ENCODE measurements around the gene NPTX1. TPM values are rescaled to one million over a fixed set of nuclear protein-coding genes. Genes with fewer than 3 reads are reported as not detected.

Gene NPTX1
- total and polyA plus RNA-seq, 2 donors (not counting 1 experiment from before 2014, with no cell fraction given), result 0.07 to 0.57 TPM

DNA sequence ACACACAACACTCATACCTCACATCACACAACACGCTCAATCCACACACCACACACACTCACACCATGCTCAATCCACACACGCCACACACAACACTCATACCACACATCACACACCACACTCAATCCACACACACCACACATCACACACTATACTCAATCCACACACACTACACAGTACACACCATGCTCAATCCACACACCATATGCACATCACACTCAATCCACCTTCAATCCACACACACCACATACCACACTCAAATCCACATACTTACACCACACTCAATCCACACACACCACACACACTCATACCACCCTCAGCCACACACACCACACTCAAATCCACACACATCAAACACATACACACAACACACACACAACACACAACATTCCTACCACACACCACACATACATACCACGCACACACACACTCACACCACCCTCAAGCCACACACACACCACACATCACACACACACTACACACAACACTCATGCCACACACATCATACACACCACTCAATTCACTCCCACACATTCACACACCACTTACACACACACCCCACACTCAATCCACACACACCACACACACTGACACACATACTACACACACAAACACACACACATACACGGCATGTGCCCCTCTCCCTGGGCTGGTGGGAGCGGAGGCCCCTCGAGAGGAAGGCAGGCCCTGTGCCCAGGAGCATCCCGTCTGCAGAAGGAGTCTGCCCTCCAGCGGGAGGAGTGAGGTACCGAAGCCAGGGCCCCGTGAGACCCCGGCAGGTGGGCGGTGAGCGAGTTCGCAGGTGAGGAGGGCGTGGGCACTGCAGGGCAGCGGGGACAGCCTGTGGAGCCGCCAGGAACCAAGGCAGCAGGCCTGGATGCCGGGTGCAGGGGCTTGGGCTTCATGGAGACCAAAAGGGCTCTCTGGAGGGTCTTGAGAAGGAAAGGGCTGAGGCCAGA is 35.1 kb upstream of the NPTX1 start:
- Mint-ChIP-seq H3K27me3 (peaks cover 11% of the 10 kb centered on the region), H3K9me3 (ENCODE audit: insufficient read depth) (no peaks in the 10 kb centered on the region), H3K27ac (no peak overlapping the region), H3K4me3 (no peak overlapping the region), H3K4me1 (no peaks in the 10 kb centered on the region)
- Histone ChIP-seq H2AFZ (ENCODE audit: insufficient read depth, low read depth, low read length, poor library complexity, severe bottlenecking) (no peak overlapping the region), H3K4me1 (ENCODE audit: control insufficient read depth in 2 of 2, insufficient read depth in 2 of 2, low read length in 2 of 2) (no peaks in the 10 kb centered on the region), H3K4me2 (replicated peaks; ENCODE audit: low read depth, low read length, poor library complexity, severe bottlenecking) (no peak overlapping the region), H3K27ac (ENCODE audit: low read length in 2 of 2) (no peak overlapping the region), H3K9me3 (ENCODE audit: control extremely low read depth in 1 of 3, control insufficient read depth in 2 of 3, insufficient read depth in 1 of 3, low read length in 2 of 3) (no peaks in the 10 kb centered on the region), H3K79me2 (ENCODE audit: control insufficient read depth, insufficient read depth, low read length) (no peaks in the 10 kb centered on the region), H3K4me3 (ENCODE audit: control extremely low read depth in 1 of 5, extremely low read depth in 1 of 5, insufficient read depth in 1 of 5, low read depth in 2 of 5, low read length in 4 of 5) (no peak overlapping the region), H3K27me3 (replicated peaks in 1 of 4; ENCODE audit: control extremely low read depth in 1 of 4, control insufficient read depth in 3 of 4, insufficient read depth in 4 of 4, low read length in 3 of 4) (peaks cover 0 to 7% (median 0%) of the 10 kb centered on the region in 4 experiments), H3K36me3 (replicated peaks in 1 of 2; ENCODE audit: control extremely low read depth in 1 of 2, control insufficient read depth in 1 of 2, extremely low read depth in 1 of 2, insufficient read depth in 2 of 2, low read length in 1 of 2) (no peaks in the 10 kb centered on the region), H3K9ac (ENCODE audit: low read length) (no peak overlapping the region), H4K20me1 (ENCODE audit: control insufficient read depth, insufficient read depth, low read length, poor library complexity, severe bottlenecking) (no peaks in the 10 kb centered on the region)
- CTCF ChIA-PET, result no interaction called here
- POLR2A ChIA-PET, result no interaction called here
- ATAC-seq (ENCODE audit: low read depth) (no peak), DNase-seq (no peak)
- TF ChIP-seq, protein P1, sequence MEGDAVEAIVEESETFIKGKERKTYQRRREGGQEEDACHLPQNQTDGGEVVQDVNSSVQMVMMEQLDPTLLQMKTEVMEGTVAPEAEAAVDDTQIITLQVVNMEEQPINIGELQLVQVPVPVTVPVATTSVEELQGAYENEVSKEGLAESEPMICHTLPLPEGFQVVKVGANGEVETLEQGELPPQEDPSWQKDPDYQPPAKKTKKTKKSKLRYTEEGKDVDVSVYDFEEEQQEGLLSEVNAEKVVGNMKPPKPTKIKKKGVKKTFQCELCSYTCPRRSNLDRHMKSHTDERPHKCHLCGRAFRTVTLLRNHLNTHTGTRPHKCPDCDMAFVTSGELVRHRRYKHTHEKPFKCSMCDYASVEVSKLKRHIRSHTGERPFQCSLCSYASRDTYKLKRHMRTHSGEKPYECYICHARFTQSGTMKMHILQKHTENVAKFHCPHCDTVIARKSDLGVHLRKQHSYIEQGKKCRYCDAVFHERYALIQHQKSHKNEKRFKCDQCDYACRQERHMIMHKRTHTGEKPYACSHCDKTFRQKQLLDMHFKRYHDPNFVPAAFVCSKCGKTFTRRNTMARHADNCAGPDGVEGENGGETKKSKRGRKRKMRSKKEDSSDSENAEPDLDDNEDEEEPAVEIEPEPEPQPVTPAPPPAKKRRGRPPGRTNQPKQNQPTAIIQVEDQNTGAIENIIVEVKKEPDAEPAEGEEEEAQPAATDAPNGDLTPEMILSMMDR (IDR thresholded peaks at IDR 0.05), result no peak
- TF ChIP-seq EZH2 (IDR thresholded peaks at IDR 0.05; ENCODE audit: borderline replicate concordance, insufficient read depth, low read depth, low read length, poor library complexity, severe bottlenecking), result no peak
- intact Hi-C loops (cut with micrococcal nuclease), result no loop called here
- WGBS (ENCODE audit: insufficient coverage), result 53% methylated on average over 17 of the region's 18 CpGs

DNA sequence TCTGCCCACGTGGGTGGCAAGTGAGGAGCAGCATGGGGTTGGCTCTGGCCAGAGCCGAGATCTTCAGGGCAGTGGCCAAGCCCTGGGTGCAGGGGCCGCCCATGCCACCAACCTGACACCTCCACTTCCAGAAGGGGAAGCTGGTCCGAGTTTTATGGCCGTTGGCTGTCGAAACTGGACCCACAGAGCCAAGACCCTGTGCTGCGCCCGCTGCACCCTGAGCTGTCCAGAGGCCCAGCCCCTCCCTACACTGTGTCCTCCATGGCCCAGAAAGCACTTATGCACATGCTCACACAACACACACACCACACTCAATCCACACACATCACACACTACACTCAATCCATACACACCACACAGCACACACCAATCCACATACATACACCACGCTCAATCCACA is 34.4 kb upstream of the NPTX1 start:
- Mint-ChIP-seq H3K4me1 (no peaks in the 10 kb centered on the region), H3K4me3 (no peak overlapping the region), H3K27me3 (peaks cover 11% of the 10 kb centered on the region), H3K27ac (no peak overlapping the region), H3K9me3 (ENCODE audit: insufficient read depth) (no peaks in the 10 kb centered on the region)
- CTCF ChIA-PET, result no interaction called here
- H3K4me2 ChIP-seq (replicated peaks; ENCODE audit: low read depth, low read length, poor library complexity, severe bottlenecking), result no peak overlapping the region
- H3K79me2 ChIP-seq (ENCODE audit: control insufficient read depth, insufficient read depth, low read length), result no peaks in the 10 kb centered on the region
- H4K20me1 ChIP-seq (ENCODE audit: control insufficient read depth, insufficient read depth, low read length, poor library complexity, severe bottlenecking), result no peaks in the 10 kb centered on the region
- 71% methylated on average over 8 of the region's 9 CpGs for WGBS (ENCODE audit: insufficient coverage)
- TF ChIP-seq EZH2 (IDR thresholded peaks at IDR 0.05; ENCODE audit: borderline replicate concordance, insufficient read depth, low read depth, low read length, poor library complexity, severe bottlenecking), result no peak
- TF ChIP-seq, protein P1 (IDR thresholded peaks at IDR 0.05), result no peak
- no peak overlapping the region for H3K9ac ChIP-seq (ENCODE audit: low read length)
- no peak for ATAC-seq (ENCODE audit: low read depth)
- no peak overlapping the region for H3K4me3 ChIP-seq (ENCODE audit: control extremely low read depth in 1 of 5, extremely low read depth in 1 of 5, insufficient read depth in 1 of 5, low read depth in 2 of 5, low read length in 4 of 5)
- POLR2A ChIA-PET, result no interaction called here
- no peak overlapping the region for H3K27ac ChIP-seq (ENCODE audit: low read length in 2 of 2)
- no peaks in the 10 kb centered on the region for H3K9me3 ChIP-seq (ENCODE audit: control extremely low read depth in 1 of 3, control insufficient read depth in 2 of 3, insufficient read depth in 1 of 3, low read length in 2 of 3)
- intact Hi-C loops (cut with micrococcal nuclease), result no loop called here
- H3K4me1 ChIP-seq (ENCODE audit: control insufficient read depth in 2 of 2, insufficient read depth in 2 of 2, low read length in 2 of 2), result no peaks in the 10 kb centered on the region
- peaks cover 0 to 7% (median 0%) of the 10 kb centered on the region in 4 experiments for H3K27me3 ChIP-seq (replicated peaks in 1 of 4; ENCODE audit: control extremely low read depth in 1 of 4, control insufficient read depth in 3 of 4, insufficient read depth in 4 of 4, low read length in 3 of 4)
- DNase-seq, result no peak
- no peak overlapping the region for H2AFZ ChIP-seq (ENCODE audit: insufficient read depth, low read depth, low read length, poor library complexity, severe bottlenecking)
- no peaks in the 10 kb centered on the region for H3K36me3 ChIP-seq (replicated peaks in 1 of 2; ENCODE audit: control extremely low read depth in 1 of 2, control insufficient read depth in 1 of 2, extremely low read depth in 1 of 2, insufficient read depth in 2 of 2, low read length in 1 of 2)
